HepG2 (cell line): ENCODE data around the gene SCAPER. TPM values are rescaled to one million over a fixed set of nuclear protein-coding genes. Genes with fewer than 3 reads are reported as not detected.

Source experiments
- ATAC-seq: fragments of 200-7000 bp; cut with Tn5 transposase; 3 replicates; pipeline ENCODE4 v1.9.1; 2020; ENCODE audit warnings: mild to moderate bottlenecking, moderate library complexity
- BruUV-seq: library from RNA; stranded (reverse); fragments of 400-500 nt; replicated peaks from 2 replicates; lab custom pipeline; 2021; lab: Mats Ljungman, UMichigan
- CTCF ChIA-PET: fragments of 300-600 bp; formaldehyde crosslinking; extraction: SDS; loops from one replicate; lab custom pipeline; 2021; ENCODE audit warnings: low total read pairs, inconsistent platforms, low intra/inter-chr PET ratio; lab: Yijun Ruan, JAX
- POLR2A ChIA-PET: fragments of 350-600 bp; sonication (Branson Sonifier 250); formaldehyde crosslinking; loops from one replicate; lab custom pipeline; 2020; ENCODE audit warnings: antibody characterized with exemption, inconsistent platforms; lab: Yijun Ruan, JAX
- DNase-seq: peaks from one replicate; pipeline ENCODE4 v3.0.0-alpha.2; 2015; ENCODE audit warnings: low spot score
- FAIRE-seq: peaks from 3 replicates; lab custom pipeline; 2011; peaks lifted over from hg19 to GRCh38; lab: Jason Lieb, UNC
- H2AFZ ChIP-seq: one replicate; pipeline ENCODE4 v1.6.1; 2011; ENCODE audit warnings: low read length, inconsistent platforms
- H3K27ac ChIP-seq: fragments of 300-600 bp; 3 replicates; pipeline ENCODE4 v1.8.0; 2011; ENCODE audit warnings: mixed run types, mild to moderate bottlenecking, mixed read lengths, low read length, inconsistent platforms; ENCODE audit not compliant: insufficient read depth; ENCODE audit errors: extremely low read length
- H3K27me3 ChIP-seq, 2 experiments: fragments of 200-600 bp in 1 of 2; 2 replicates in 1 of 2; 3 replicates in 1 of 2; pipeline versions ENCODE4 v1.6.0 to v1.8.0; 2011; ENCODE audit warnings: low read length in 2 of 2, mild to moderate bottlenecking in 2 of 2, moderate library complexity in 2 of 2, inconsistent platforms in 1 of 2; ENCODE audit not compliant: insufficient read depth in 2 of 2, control insufficient read depth in 1 of 2
- H3K36me3 ChIP-seq, 2 experiments: fragments of 200-600 bp in 1 of 2; replicated peaks in 1 of 2; 2 replicates in 1 of 2; 3 replicates in 1 of 2; pipeline versions ENCODE4 v1.5.1 to v1.8.0; 2011; ENCODE audit warnings: low read length in 2 of 2, inconsistent platforms in 1 of 2; ENCODE audit not compliant: insufficient read depth in 2 of 2, control insufficient read depth in 1 of 2
- H3K4me1 ChIP-seq: 2 replicates; pipeline ENCODE4 v1.5.1; 2012; ENCODE audit warnings: low read length, inconsistent platforms; ENCODE audit not compliant: insufficient read depth
- H3K4me2 ChIP-seq: 2 replicates; pipeline ENCODE4 v1.6.0; 2011; ENCODE audit warnings: low read depth, low read length, inconsistent platforms
- H3K4me3 ChIP-seq, 3 experiments: fragments of 200-600 bp in 1 of 3; sonication (generic), shearing (Covaris generic) in 1 of 3; replicated peaks in 1 of 3; 2 replicates each; pipeline ENCODE4 v1.5.1; 2011 to 2016; ENCODE audit warnings: low read length in 3 of 3, inconsistent platforms in 2 of 3, low read depth in 2 of 3, mild to moderate bottlenecking in 2 of 3, control low read depth in 1 of 3, mixed read lengths in 1 of 3; ENCODE audit not compliant: insufficient read depth in 1 of 3
- H3K79me2 ChIP-seq: one replicate; pipeline ENCODE4 v1.6.1; 2011; ENCODE audit warnings: low read length, inconsistent platforms; ENCODE audit not compliant: insufficient read depth
- H3K9ac ChIP-seq: 2 replicates; pipeline ENCODE4 v1.6.0; 2011; ENCODE audit warnings: mild to moderate bottlenecking, low read depth, low read length, inconsistent platforms; ENCODE audit not compliant: insufficient read depth
- H3K9me3 ChIP-seq: 2 replicates; pipeline ENCODE4 v1.5.1; 2012; ENCODE audit warnings: mild to moderate bottlenecking, low read length
- H4K20me1 ChIP-seq: 2 replicates; pipeline ENCODE4 v1.6.0; 2011; ENCODE audit warnings: inconsistent platforms, mild to moderate bottlenecking, low read length, moderate library complexity; ENCODE audit not compliant: insufficient read depth
- CREB1 ChIP-seq, 2 experiments: fragments of 450-650 bp in 1 of 2; IDR thresholded peaks; 2 replicates each; pipeline ENCODE4 v1.6.1; 2016 to 2017; ENCODE audit warnings: control low read depth in 1 of 2, mild to moderate bottlenecking in 1 of 2, missing compliant biosample characterization in 1 of 2, missing genetic modification characterization in 1 of 2
- CREBL2 ChIP-seq: sonication (generic); formaldehyde crosslinking; IDR thresholded peaks from 2 replicates; pipeline ENCODE4 v1.8.1; 2023; ENCODE audit warnings: missing genetic modification reagents, mild to moderate bottlenecking, borderline replicate concordance
- DPF2 ChIP-seq: sonication (generic); formaldehyde crosslinking; IDR thresholded peaks from 2 replicates; pipeline ENCODE4 v1.4.0; 2020; ENCODE audit warnings: mild to moderate bottlenecking, low read depth, missing genetic modification reagents, borderline replicate concordance
- GLI4 ChIP-seq: sonication (generic); formaldehyde crosslinking; IDR thresholded peaks from 2 replicates; pipeline ENCODE4 v1.5.1; 2020; ENCODE audit warnings: missing genetic modification reagents, mild to moderate bottlenecking, moderate library complexity, borderline replicate concordance
- HMG20B ChIP-seq: conservative IDR thresholded peaks from 2 replicates; pipeline ENCODE4 v1.6.1; 2016; ENCODE audit warnings: missing genetic modification reagents, missing compliant biosample characterization
- HNF1B ChIP-seq: sonication (generic); formaldehyde crosslinking; IDR thresholded peaks from 2 replicates; pipeline ENCODE4 v1.5.1; 2020; ENCODE audit warnings: mild to moderate bottlenecking, moderate library complexity, missing genetic modification reagents
- JUN ChIP-seq: sonication (generic); formaldehyde crosslinking; IDR thresholded peaks from 2 replicates; pipeline ENCODE4 v1.4.0; 2020; ENCODE audit warnings: mild to moderate bottlenecking, missing genetic modification reagents
- POGZ ChIP-seq: sonication (generic); formaldehyde crosslinking; IDR thresholded peaks from 2 replicates; pipeline ENCODE4 v1.4.0; 2020; ENCODE audit warnings: mild to moderate bottlenecking, missing genetic modification reagents
- ZBTB4 ChIP-seq: sonication (generic); formaldehyde crosslinking; IDR thresholded peaks from 2 replicates; pipeline ENCODE4 v1.4.0; 2020; ENCODE audit warnings: missing genetic modification reagents, mild to moderate bottlenecking, borderline replicate concordance
- ZNF577 ChIP-seq: sonication (generic); formaldehyde crosslinking; IDR thresholded peaks from 2 replicates; pipeline ENCODE4 v1.4.0; 2020; ENCODE audit warnings: mild to moderate bottlenecking, low read depth, missing genetic modification reagents, borderline replicate concordance
- ZNF816 ChIP-seq: sonication (generic); formaldehyde crosslinking; IDR thresholded peaks from 2 replicates; pipeline ENCODE4 v1.8.0; 2022; ENCODE audit warnings: missing genetic modification reagents, mild to moderate bottlenecking, borderline replicate concordance
- WGBS: methylation state at CpG from one replicate; pipeline ENCODE4 v1.1.6; 2017; ENCODE audit warnings: low lambda C conversion rate; 5-methylcytosine and 5-hydroxymethylcytosine counted together
- in situ Hi-C: cut with HindIII; loops from 2 replicates; pipeline ENCODE4 v1.10.0; 2017; ENCODE audit warnings: low pct_unique_long_range_greater_than_20kb; ENCODE audit not compliant: extremely low pct_ligation_motif_present
- intact Hi-C: fragments of 100-400 bp; cut with micrococcal nuclease; formaldehyde crosslinking; loops from one replicate; pipeline ENCODE4 v1.10.0; 2022; ENCODE audit not compliant: unreplicated experiment
- polyA plus RNA-seq, 8 experiments: library from polyadenylated mRNA; depleted of rRNA in 3 of 8; stranded (reverse) in 7 of 8; unstranded in 1 of 8; fragments of >200 nt; fragmentation: Illumina TruSeq in 4 of 8; extraction: Trizol in 4 of 8; gene quantifications; 2 replicates each; pipeline versions ENCODE4 v1.2.1 to v1.2.3, GENCODE V29; 2011 to 2016; ENCODE audit warnings: low read depth in 4 of 8, missing spikeins in 1 of 8, mixed read lengths in 1 of 8; ENCODE audit not compliant: insufficient read depth in 1 of 8
- total RNA-seq, 5 experiments: library from RNA; depleted of rRNA; stranded (reverse); fragments of >200 nt; fragmentation: Illumina TruSeq; extraction: Trizol; gene quantifications; 2 replicates each; pipeline ENCODE4 v1.2.3, GENCODE V29; 2016; ENCODE audit warnings: low read depth in 1 of 5
- TF ChIP-seq, protein P1 (sequence below): sonication (generic); formaldehyde crosslinking; IDR thresholded peaks from 2 replicates; pipeline ENCODE4 v1.5.0; 2020; ENCODE audit warnings: missing genetic modification reagents, mild to moderate bottlenecking, borderline replicate concordance
- TF ChIP-seq, protein P2 (sequence below): sonication (generic); formaldehyde crosslinking; IDR thresholded peaks from 2 replicates; pipeline ENCODE4 v1.4.0; 2020; ENCODE audit warnings: missing genetic modification reagents, borderline replicate concordance

SCAPER gene
- total and polyA plus RNA-seq, 2 of the 13 experiments (the other 11 are each of a cell fraction or from before 2014, with no cell fraction given) = 4.3 to 10.5 TPM

- TF ChIP-seq HNF1B (no peak), POGZ (CRISPR knock-in tag) (no peak), HMG20B (no peak), DPF2 (CRISPR knock-in tag) (no peak), JUN (CRISPR knock-in tag) (no peak)
Measured at GRCh38 chr15:76309601-76310330, 595.4 kb downstream of the SCAPER start (continued).

GRCh38 chr15:76303909-76304308, 601.2 kb downstream of the SCAPER start:
- H3K4me2 ChIP-seq = no peak overlapping the region
- peaks cover 96% of the 10 kb centered on the region for H3K79me2 ChIP-seq
- H3K4me3 ChIP-seq = no peak overlapping the region
- H2AFZ ChIP-seq = no peak overlapping the region
- H3K9ac ChIP-seq = no peak overlapping the region
- H3K36me3 ChIP-seq = peaks cover 0 to 2% of the 10 kb centered on the region in 2 experiments; a peak in 1 of 5 replicates
- POLR2A ChIA-PET = no interaction called here
- in situ Hi-C loops (no loop called here), intact Hi-C loops (loop anchor here (5.0 kb wide), 1 partner anchor 33 kb away; the partner anchor contains the start of gene ISL2)
- 88% methylated on average over 1 of the region's 1 CpG for WGBS
- CTCF ChIA-PET = no interaction called here
- no peak overlapping the region for H3K27ac ChIP-seq
- no peaks in the 10 kb centered on the region for H3K9me3 ChIP-seq
- no peak for ATAC-seq
- peaks cover 82% of the 10 kb centered on the region for H4K20me1 ChIP-seq
- no TSS peak for BruUV-seq
- FAIRE-seq = no peak
- H3K27me3 ChIP-seq = no peaks in the 10 kb centered on the region
- DNase-seq = no peak
- H3K4me1 ChIP-seq = peaks cover 50% of the 10 kb centered on the region
- TF ChIP-seq, protein P1, sequence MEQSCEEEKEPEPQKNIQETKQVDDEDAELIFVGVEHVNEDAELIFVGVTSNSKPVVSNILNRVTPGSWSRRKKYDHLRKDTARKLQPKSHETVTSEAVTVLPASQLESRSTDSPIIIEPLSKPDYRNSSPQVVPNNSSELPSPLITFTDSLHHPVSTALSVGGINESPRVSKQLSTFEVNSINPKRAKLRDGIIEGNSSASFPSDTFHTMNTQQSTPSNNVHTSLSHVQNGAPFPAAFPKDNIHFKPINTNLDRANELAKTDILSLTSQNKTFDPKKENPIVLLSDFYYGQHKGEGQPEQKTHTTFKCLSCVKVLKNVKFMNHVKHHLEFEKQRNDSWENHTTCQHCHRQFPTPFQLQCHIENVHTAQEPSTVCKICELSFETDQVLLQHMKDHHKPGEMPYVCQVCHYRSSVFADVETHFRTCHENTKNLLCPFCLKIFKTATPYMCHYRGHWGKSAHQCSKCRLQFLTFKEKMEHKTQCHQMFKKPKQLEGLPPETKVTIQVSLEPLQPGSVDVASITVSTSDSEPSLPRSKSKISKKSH (CRISPR knock-in tag) = no peak
- TF ChIP-seq CREB1 (IDR thresholded peaks at IDR 0.05) (no peak), CREB1 (CRISPR knock-in tag; IDR thresholded peaks at IDR 0.05) (no peak), ZBTB4 (CRISPR knock-in tag) (no peak), GLI4 (CRISPR knock-in tag) (no peak), CREBL2 (CRISPR knock-in tag) (no peak), ZNF816 (CRISPR knock-in tag) (no peak), ZNF577 (no peak)
- TF ChIP-seq, protein P2, sequence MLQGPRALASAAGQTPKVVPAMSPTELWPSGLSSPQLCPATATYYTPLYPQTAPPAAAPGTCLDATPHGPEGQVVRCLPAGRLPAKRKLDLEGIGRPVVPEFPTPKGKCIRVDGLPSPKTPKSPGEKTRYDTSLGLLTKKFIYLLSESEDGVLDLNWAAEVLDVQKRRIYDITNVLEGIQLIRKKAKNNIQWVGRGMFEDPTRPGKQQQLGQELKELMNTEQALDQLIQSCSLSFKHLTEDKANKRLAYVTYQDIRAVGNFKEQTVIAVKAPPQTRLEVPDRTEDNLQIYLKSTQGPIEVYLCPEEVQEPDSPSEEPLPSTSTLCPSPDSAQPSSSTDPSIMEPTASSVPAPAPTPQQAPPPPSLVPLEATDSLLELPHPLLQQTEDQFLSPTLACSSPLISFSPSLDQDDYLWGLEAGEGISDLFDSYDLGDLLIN = no peak
